Motor neuron (in vitro differentiated cells): ENCODE measurements around the gene DYNLT4. TPM values are rescaled to one million over a fixed set of nuclear protein-coding genes. Genes with fewer than 3 reads are reported as not detected.
A peak's percentile ranks its signal among the peaks of the same experiment; 100 is the strongest.
"Not testable (repeated sequence)": the region's sequence is repeated elsewhere in the genome, so short reads cannot be mapped to it uniquely, and the experiment has no call there.

Experiments
- ATAC-seq, 8 experiments: fragments of 200-7000 bp; cut with Tn5 transposase; replicated peaks in 6 of 8; 2 replicates each; pipeline ENCODE4 v1.8.0; 2021; ENCODE audit warnings: mild to moderate bottlenecking in 8 of 8, moderate library complexity in 8 of 8
- H3K27ac ChIP-seq, 2 donors: fragments of 250-450 bp; sonication (Bioruptor Pico); 2 replicates each; pipeline ENCODE4 v1.9.0; 2021; ENCODE audit warnings: antibody characterized with exemption in 2 of 2, mild to moderate bottlenecking in 2 of 2, moderate library complexity in 1 of 2
- H3K4me1 ChIP-seq, 2 donors: fragments of 250-450 bp; sonication (Bioruptor Pico); replicated peaks in 1 of 2; 2 replicates each; pipeline ENCODE4 v1.6.1; 2021; ENCODE audit warnings: antibody characterized with exemption in 2 of 2, mild to moderate bottlenecking in 2 of 2, moderate library complexity in 1 of 2
- H3K4me3 ChIP-seq, 5 donors: fragments of 250-450 bp; sonication (Bioruptor Pico); 2 replicates each; pipeline ENCODE4 v1.9.0; 2021; ENCODE audit warnings: antibody characterized with exemption in 5 of 5, mild to moderate bottlenecking in 5 of 5, moderate library complexity in 4 of 5
- WGBS, 10 experiments: fragments of 450-650 bp; shearing (Covaris generic); methylation state at CpG; one replicate each; pipeline ENCODE4 v1.0.0; 2022; 5-methylcytosine and 5-hydroxymethylcytosine counted together
- in situ Hi-C, 9 experiments: fragments of 400-800 bp; cut with MboI; loops; one replicate each; pipeline ENCODE4 v1.15.0; 2021; ENCODE audit warnings: low sequenced_read_pairs in 9 of 9, low pct_unique_long_range_greater_than_20kb in 2 of 9; ENCODE audit not compliant: unreplicated experiment in 9 of 9
- total RNA-seq, 8 experiments: library from RNA; unstranded; fragments of 300-600 nt; gene quantifications; 2 replicates each; pipeline versions ENCODE4 v1.2.3 to v1.2.4, GENCODE V29; 2022

Gene DYNLT4
- total RNA-seq, 8 experiments from 2014 or later = 0.22 to 1.5 (median 0.73) TPM; not detected in 1

DNA sequence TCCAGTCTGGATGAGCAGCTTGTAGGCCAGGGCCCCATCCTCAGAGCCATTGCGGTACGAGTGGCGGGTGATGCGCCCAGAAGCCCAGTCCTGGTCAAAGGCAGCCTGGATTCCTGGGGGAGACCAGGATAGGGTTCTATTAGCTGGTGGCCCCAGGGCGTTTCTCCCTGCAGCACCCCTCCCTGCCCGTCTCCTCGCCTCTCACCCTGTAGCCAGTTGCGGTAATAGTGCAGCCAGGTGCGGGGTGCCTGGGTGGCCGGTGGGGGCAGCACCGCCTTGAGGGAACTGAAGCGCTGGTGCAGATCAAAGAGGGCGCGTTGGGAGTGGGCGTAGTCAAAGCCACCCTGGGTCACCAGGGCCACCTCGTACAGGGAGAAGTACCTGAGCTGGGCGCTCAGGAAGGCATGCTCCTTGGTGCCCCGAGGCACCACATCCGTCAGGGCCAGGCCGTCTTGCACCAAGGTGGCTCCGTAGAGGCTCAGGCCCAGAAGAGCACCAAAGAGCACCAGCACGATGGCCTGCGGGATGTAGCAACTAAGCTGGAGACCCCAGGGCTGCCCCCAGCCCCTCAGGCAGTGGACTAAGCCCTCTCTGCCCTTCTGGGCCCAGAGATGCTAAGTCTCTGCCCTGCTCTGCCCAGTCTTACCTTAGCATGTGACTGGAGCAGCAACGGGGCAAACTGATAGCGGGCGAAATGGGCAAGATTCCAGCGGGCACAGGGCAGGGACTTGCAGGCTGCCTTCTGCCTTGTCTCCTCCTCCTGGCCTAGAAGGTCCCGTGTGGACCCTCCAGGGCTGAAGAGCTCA, 20.2 kb upstream of the DYNLT4 start:
- Histone ChIP-seq H3K4me1 (peaks cover 0 to 3% of the 10 kb centered on the region in 2 donors), H3K27ac (no peak overlapping the region), H3K4me3 (no peak overlapping the region)
- ATAC-seq = peak in 3 of 8 experiments; percentile 1 to 7 (median 5)
- 80 to 100% (median 93%) methylated on average over 1 to 14 of the region's 28 CpGs; no CpG with 5 or more reads in 2 of the 10 experiments for WGBS, 10 experiments
- in situ Hi-C loops = loop anchor here in 3 of 9 experiments (25.0 kb wide), 3 partner anchors 160 to 485 kb away; partner anchors contain the start of genes EIF2B3 (in 1 of the 3), HECTD3 (in 1 of the 3) and UROD (in 1 of the 3)

DNA sequence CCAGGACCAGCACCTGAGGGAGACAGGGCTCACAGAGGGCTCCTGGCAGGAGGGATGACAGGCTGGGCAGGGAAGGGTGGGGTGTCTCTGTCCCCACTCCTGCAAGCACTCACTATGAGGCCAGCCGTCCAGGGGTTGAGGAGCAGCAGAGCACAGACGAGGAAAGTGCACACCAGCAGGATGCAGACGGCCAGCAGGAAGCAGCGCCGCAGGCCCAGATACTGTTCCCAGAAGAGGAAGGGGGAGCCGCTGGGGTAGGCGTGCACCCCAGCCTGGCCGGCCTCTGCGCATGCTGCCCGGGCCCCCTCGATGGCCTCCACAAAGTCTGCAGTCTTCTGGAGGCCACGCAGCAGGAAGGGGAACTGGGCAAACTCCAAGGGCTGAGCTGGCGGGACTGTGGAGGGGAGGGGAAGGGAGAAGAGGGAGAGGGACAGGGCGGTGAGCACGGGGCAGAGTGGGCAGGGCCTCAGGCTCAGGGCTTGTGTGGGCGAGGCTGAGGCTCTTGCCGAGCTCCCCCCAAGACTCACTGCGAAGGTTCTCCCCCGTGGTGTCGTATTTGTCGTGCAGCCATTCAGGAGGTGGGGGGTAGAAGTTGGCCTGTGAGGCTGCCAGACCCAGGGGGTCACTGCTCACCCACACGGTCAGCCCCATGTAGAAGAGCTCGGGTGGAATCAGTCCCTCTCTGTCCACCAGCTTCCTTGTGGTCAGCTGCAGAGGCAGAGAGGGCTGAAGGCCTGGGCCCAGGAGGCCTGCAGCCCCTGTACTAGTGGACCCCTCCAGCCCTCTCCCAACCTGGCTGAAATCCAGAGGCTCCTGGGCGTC, 19.4 kb upstream of the DYNLT4 start:
- ATAC-seq = peak in 5 of 8 experiments; percentile 11 to 55 (median 21)
- Histone ChIP-seq H3K27ac (no peak overlapping the region), H3K4me3 (no peak overlapping the region), H3K4me1 (peaks cover 0 to 3% of the 10 kb centered on the region in 2 donors)
- in situ Hi-C loops = loop anchor here in 3 of 9 experiments (25.0 kb wide), 3 partner anchors 161 to 486 kb away; partner anchors contain the start of genes EIF2B3 (in 1 of the 3), HECTD3 (in 1 of the 3) and UROD (in 1 of the 3)
- 39 to 100% (median 85%) methylated on average over 1 to 11 of the region's 24 CpGs; no CpG with 5 or more reads in 4 of the 10 experiments for WGBS, 10 experiments

DNA sequence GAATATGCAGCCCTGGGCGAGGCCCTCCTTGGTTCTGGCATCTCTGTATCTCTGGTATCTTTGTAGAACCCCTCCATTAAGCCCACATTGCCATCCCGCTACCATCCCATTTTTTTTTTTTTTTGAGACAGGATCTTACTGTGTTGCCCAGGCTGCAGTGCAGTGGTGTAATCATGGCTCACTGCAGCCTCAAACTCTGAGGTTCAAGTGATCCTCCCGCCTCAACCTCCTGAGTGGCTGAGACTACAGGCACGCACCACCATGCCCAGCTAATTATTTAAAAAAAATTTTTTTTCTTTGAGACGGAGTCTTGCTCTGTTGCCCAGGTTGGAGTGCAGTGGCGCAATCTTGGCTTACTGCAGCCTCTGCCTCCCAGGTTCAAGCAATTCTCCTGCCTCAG, 17.2 kb upstream of the DYNLT4 start:
- H3K27ac ChIP-seq, ATAC-seq, in situ Hi-C loops, H3K4me3 ChIP-seq, H3K4me1 ChIP-seq: not testable (repeated sequence)
- WGBS, 10 experiments = 73 to 100% (median 94%) methylated on average over 1 to 6 of the region's 6 CpGs; no CpG with 5 or more reads in 2 of the 10 experiments

GRCh38 chr1:44822981-44823451, 15.9 kb upstream of the DYNLT4 start:
- Histone ChIP-seq H3K4me1 (peaks cover 4 to 14% of the 10 kb centered on the region in 2 donors), H3K4me3 (no peak overlapping the region), H3K27ac (no peak overlapping the region)
- in situ Hi-C loops = no loop called here
- peak in 2 of 8 experiments; percentile 0 to 4 for ATAC-seq
- 80 to 100% (median 95%) methylated on average over 1 to 5 of the region's 15 CpGs; no CpG with 5 or more reads in 5 of the 10 experiments for WGBS, 10 experiments

- Histone ChIP-seq H3K27ac (no peak overlapping the region), H3K4me3 (no peak overlapping the region), H3K4me1 (peaks cover 4 to 14% of the 10 kb centered on the region in 2 donors)
- WGBS, 10 experiments = 57 to 83% (median 72%) methylated on average over 2 to 3 of the region's 6 CpGs; no CpG with 5 or more reads in 6 of the 10 experiments
- in situ Hi-C loops = no loop called here
- no peak for ATAC-seq
Measured at GRCh38 chr1:44822131-44822701, 15.1 kb upstream of the DYNLT4 start.

DNA sequence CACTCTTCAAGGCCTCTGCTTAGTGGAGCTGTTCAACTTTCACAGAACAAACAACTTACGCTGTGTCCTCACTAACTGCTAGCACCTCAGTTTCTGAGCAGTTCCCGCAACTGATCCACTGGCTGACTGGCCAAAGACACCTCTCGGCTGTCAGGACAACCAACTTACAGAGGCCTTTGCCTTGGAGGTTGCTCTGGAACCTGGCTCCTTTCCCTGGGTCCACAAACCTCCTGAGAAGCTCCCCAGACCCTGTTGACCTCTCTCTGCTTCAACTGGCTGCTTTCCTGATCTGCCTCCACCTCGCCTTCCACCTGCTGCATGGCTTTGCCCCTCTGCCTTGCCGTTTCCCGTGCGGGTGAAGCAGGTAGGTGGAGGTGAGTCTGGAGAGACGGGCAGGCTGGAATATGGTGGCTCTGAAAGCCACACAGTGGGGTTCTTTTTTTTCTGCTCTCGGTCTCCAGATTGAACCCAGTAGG, 14.1 kb upstream of the DYNLT4 start:
- in situ Hi-C loops = no loop called here
- Histone ChIP-seq H3K4me1 (peaks cover 4 to 14% of the 10 kb centered on the region in 2 donors), H3K27ac (no peak overlapping the region), H3K4me3 (no peak overlapping the region)
- WGBS, 10 experiments = 93 to 100% (median 97%) methylated on average over 2 to 9 of the region's 9 CpGs; no CpG with 5 or more reads in 4 of the 10 experiments
- ATAC-seq = no peak

DNA sequence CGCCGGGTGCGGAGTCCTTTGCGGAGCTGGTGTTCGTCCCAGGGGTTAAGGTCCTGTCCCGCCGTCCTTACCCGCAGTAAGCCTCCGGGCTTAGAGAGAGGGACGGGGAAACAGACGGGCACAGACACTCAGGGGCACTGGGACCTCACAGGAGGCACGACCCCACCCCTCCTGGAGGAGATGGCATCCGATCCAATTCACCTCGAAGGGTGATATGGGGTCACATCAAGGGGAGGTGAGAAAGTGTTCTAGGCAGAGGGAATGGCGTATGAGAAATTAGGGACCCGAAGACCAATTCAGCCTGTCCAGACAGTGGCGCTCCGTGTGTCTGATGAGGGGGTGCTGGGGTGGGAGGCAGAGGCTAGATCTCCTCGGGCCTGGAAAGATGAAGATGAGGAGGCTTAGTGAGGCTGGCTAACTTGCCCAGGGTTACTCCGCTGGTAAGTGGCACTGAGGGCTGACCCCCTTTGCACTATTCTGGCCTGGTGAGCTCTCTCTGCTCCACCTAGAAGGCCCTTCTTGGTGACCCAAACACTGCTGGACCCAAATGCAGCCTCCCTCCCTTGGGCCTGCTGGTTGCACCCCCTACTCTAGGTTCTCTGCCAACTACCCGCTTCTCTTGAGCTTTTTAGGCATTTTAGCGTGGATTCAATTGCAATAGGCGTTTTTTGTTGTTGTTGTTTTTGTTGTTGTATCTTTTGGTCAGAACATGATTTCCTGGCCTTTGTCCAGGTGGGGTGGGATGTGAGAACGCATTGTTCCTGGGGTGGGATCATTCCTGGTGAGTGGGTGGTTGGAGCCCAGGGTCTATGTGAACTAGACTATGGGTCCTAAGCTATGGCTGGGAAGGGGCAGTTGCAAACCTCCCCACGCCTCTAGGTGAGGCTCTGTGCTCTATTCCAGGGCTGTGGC, 13.4 kb upstream of the DYNLT4 start:
- in situ Hi-C loops = no loop called here
- Histone ChIP-seq H3K4me3 (peak overlapping the region in 4 of 5 donors; percentile 8 to 25 (median 21)), H3K27ac (peak overlapping the region; percentile 94 to 96), H3K4me1 (peaks cover 4 to 14% of the 10 kb centered on the region in 2 donors)
- no peak for ATAC-seq
- WGBS, 10 experiments = 0 to 100% (median 68%) methylated on average over 1 to 23 of the region's 25 CpGs

DNA sequence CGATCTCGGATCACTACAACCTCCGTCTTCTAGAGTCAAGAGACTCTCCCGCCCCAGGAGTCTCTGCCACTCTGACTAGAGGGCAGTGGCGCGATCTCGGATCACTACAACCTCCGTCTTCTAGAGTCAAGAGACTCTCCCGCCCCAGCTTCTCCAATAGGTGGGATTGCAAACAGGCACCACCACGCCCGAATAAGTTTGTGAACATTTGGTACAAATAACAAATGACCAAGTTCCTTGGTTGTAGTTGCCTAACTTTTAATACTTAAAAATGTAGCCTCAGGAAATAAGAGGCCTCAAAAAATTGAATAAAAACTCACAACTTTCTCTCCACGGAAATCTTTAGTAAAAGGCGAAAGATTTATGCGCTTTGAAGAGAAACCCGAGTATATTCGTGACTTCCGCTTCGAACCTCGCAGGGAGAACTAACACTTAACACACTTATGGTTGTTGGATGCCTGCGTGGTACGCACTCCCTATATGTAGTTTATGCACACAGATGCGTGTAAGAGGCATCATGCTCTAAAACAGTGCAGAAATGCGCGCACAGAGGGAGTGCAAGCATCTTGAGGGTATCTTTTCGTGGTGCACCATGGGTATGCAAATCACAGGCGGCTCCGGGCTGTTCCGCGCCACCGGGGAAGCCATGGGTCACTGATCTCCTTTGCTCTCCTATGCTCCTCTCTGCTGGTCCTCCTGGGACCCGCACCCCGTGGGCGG, 12.6 kb upstream of the DYNLT4 start:
- peak overlapping the region in 4 of 5 donors; percentile 8 to 25 (median 21) for H3K4me3 ChIP-seq
- peak; percentile 52 to 90 (median 84) for ATAC-seq
- peak overlapping the region; percentile 94 to 96 for H3K27ac ChIP-seq
- 0 to 14% (median 2%) methylated on average over 1 to 30 of the region's 33 CpGs; no CpG with 5 or more reads in 1 of the 10 experiments for WGBS, 10 experiments
- in situ Hi-C loops = no loop called here
- H3K4me1 ChIP-seq = peaks cover 4 to 14% of the 10 kb centered on the region in 2 donors

GRCh38 chr1:44819196-44819607, 12.1 kb upstream of the DYNLT4 start:
- peak in 4 of 8 experiments; percentile 3 to 36 (median 32) for ATAC-seq
- H3K4me3 ChIP-seq = peak overlapping the region in 3 of 5 donors; percentile 9 to 25 (median 22)

GRCh38 chr1:44817771-44818495, 10.8 kb upstream of the DYNLT4 start:
- Histone ChIP-seq H3K4me1 (peaks cover 15 to 26% of the 10 kb centered on the region in 2 donors), H3K4me3 (no peak overlapping the region), H3K27ac (no peak overlapping the region)
- in situ Hi-C loops = no loop called here
- 86 to 100% (median 98%) methylated on average over 1 to 9 of the region's 11 CpGs; no CpG with 5 or more reads in 1 of the 10 experiments for WGBS, 10 experiments
- ATAC-seq = no peak

More at GRCh38 chr1:44819196-44819607, 12.1 kb upstream of the DYNLT4 start:
- WGBS, 10 experiments = 3 to 20% (median 11%) methylated on average over 1 to 13 of the region's 13 CpGs
- Histone ChIP-seq H3K4me1 (peaks cover 8 to 17% of the 10 kb centered on the region in 2 donors), H3K27ac (peak overlapping the region in 1 of 2 donors; percentile 96)
- in situ Hi-C loops = no loop called here
